Right ventricle myocardium inferior (tissue), 1 donor: ENCODE data around the gene NTN4. TPM values are rescaled to one million over a fixed set of nuclear protein-coding genes. Genes with fewer than 3 reads are reported as not detected.
A peak's percentile ranks its signal among the peaks of the same experiment; 100 is the strongest.

Source experiments
- ATAC-seq: fragments of 200-7000 bp; cut with Tn5 transposase; one replicate; pipeline ENCODE4 v1.9.1; 2020; ENCODE audit warnings: mild to moderate bottlenecking, moderate library complexity
- DNase-seq: peaks from one replicate; pipeline ENCODE4 v3.0.0; 2021; ENCODE audit errors: missing footprints
- intact Hi-C: fragments of 100-400 bp; cut with DNase I; formaldehyde crosslinking; loops from one replicate; pipeline ENCODE4 v1.11.0; 2022
- total RNA-seq: library from RNA; stranded (reverse); fragmentation: NEBNext Ultra II Directional; extraction: Animal tissue kit (Norgen Biotek cat#: 25700); gene quantifications from one replicate; pipeline ENCODE4 v1.2.1, GENCODE V29; 2021
- donor health status: DM: no; HTN: yes; CAD: no; lungs with severe emphysema.

Gene NTN4
- total RNA-seq, 1 donor from 2014 or later, result 74.5 TPM

DNA sequence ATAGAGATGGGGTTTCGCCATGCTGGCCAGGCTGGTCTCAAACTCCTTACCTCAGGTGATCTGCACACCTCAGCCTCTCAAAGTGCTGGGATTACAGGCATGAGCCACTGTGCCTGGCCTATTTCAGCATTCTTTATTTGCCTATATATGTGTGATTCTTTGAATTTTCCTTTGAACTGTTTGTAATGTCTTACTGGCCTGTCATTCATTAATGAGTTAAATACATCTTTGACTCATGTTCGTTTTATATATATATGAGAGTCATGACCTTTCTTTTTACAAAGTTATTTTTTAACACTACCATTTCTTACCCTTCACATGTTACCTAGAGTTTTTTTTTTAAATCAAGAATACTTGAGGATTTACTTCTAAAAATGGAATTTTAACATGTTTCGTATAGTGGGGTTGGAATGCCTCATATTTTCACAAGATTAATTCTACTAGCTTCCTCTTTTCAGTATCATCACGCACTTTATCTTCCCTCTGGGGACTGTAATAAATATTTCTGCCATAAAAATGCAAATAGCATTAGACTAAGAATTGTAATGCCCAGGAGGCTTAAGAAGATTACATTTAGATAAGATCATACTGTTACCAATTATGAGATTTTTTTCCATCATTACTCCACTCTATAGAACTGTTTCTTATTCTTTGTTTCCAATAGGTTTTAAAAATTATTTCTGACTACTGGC lies 66.7 kb downstream of the NTN4 start:
- intact Hi-C loops, result no loop called here
- DNase-seq, result no peak
- no peak for ATAC-seq

DNA sequence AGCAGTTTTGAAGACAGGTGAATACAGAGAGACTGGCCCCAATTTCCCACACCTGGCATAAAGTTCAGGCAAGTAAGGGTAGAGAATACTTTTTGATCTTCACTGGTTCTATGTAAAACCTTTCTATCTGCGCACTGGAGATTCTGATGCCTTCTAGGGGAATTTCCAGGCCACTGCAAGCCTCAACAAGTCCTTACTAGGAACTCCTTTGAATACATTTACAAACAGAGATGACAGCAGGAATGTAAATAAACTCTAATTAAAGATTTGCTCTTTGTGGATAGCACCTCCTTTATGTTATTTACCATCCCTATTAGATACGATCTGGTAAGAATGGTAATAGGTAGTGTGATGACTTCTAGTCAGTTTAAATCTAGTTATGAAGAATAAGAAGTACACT lies 69.2 kb downstream of the NTN4 start:
- no peak for ATAC-seq
- intact Hi-C loops, result no loop called here
- DNase-seq, result no peak

DNA sequence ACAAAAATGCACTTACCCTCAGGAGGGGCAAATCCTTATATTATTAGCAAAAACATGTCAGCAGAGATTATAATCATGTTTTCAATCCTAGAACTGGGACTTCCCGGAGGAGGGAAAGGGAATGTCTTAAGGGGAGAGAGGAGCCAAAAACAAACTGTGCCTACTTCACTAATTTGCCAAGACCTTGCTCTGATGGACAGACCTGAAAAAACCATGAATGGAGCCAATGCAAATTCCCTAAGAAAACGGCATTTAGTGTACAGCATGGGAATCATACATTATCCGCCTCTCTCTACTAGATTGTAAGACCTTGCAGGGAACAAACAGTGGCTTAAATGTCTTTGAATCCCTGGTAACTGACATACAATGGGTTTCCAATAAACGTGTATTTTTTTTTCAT lies 70.4 kb downstream of the NTN4 start:
- no peak for ATAC-seq
- DNase-seq, result no peak
- intact Hi-C loops, result no loop called here

GRCh38 chr12:95718772-95719171 lies 71.8 kb downstream of the NTN4 start:
- ATAC-seq (no peak), DNase-seq (no peak)
- intact Hi-C loops, result no loop called here

DNA sequence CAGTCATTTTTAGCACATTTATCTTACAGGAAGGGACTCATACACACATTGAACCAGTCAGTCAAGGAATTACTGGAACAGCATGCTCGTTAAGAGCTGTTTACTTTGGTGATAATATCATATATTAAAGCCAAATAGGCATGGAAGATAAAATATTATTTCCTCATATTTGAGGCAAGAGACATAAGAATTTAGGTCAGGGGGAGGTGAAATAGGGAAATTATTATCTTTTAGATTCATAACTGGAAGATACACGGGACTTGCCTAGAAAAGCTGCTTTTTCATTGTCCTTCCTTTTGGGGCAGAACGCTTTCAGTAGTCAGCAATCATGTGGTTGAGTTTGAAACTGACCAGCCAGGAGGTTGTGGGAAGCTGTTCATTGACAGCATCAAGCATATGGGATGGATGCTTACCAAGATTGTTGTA lies 72.5 kb downstream of the NTN4 start:
- DNase-seq (no peak), ATAC-seq (no peak)
- intact Hi-C loops, result no loop called here

- DNase-seq (no peak), ATAC-seq (no peak)
- intact Hi-C loops, result no loop called here
Observed at GRCh38 chr12:95717316-95717928, 73.1 kb downstream of the NTN4 start.

DNA sequence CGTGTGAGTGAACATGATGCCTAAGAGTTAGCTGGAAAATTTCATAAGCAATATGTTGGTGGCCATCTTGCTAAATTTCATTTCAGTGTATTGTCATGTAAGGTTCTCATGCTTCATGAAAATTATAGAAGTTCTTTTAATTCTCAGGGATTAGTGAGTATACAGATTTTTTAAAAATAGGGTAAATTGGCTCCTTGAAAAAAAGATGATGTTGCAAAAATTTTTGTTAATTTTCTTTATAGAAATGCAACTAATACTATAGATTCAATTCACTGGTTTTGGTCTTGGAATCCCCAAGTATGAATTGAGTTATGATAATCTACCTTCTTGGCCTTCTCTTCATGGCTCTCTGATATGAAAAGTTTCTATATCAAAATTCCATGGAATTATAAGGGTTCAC lies 75.4 kb downstream of the NTN4 start:
- DNase-seq (no peak), ATAC-seq (no peak)
- intact Hi-C loops, result no loop called here

DNA sequence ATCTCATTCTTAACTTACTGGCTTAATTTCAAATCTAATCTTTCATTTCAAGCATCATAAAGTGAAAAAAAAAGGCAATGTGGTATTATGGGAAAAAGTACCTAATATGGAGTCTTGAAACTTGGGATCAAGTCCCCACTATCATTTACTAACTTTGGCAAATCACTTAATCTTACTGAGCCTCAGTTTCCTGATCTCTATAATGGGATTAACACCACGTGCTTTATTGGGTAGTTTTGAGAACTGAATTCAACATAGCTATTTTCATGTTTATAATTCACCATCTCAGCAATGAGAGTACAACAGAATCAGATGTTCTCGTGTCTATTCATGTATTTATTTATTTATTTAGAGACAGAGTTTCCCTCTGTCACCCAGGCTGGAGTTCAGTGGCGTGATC lies 78.3 kb downstream of the NTN4 start:
- intact Hi-C loops, result no loop called here
- no peak for DNase-seq
- no peak for ATAC-seq

GRCh38 chr12:95710386-95710785 lies 80.2 kb downstream of the NTN4 start:
- intact Hi-C loops, result no loop called here
- DNase-seq (no peak), ATAC-seq (no peak)

DNA sequence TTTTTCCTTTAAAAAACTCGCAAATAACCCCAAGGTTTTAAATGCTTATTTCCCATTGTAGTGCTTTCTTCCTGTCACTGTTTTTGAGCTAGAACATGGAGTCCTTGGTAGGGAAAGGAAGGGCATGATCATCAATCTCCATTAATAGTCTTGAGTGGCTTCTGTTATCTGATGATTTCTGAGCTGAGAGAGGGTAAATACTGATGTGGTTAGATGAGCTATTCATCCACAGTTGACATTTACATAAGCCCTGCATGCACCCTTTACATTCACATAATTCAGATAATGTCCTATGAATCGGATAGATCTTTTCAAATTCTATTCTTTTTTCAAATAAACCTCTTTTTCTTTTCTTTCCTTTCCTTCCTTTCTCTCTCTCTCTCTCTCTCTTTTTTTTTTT lies 81.4 kb downstream of the NTN4 start:
- intact Hi-C loops, result no loop called here
- no peak for DNase-seq
- ATAC-seq, result no peak

DNA sequence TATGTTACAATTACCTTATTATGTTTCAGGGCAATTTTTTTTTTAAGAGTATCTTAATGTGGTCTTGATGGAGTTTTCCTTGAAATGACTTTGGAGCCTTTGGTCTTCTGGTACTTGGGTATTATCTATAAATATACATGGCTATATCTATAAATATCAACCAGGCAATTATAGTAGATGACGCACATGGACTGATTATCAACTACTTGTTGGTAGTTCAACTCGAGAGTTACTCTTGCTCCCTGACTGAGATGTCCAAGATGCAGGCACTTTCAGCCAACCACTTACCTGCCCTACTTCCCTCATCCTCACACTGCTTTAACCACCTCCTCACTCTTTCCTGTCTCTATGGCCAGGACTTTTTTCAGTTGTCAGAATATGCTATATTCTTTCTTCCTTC lies 85.4 kb downstream of the NTN4 start:
- ATAC-seq, result peak; percentile 64
- DNase-seq, result no peak
- intact Hi-C loops, result no loop called here

GRCh38 chr12:95703986-95704385 lies 86.6 kb downstream of the NTN4 start:
- no peak for DNase-seq
- ATAC-seq, result no peak
- intact Hi-C loops, result no loop called here

DNA sequence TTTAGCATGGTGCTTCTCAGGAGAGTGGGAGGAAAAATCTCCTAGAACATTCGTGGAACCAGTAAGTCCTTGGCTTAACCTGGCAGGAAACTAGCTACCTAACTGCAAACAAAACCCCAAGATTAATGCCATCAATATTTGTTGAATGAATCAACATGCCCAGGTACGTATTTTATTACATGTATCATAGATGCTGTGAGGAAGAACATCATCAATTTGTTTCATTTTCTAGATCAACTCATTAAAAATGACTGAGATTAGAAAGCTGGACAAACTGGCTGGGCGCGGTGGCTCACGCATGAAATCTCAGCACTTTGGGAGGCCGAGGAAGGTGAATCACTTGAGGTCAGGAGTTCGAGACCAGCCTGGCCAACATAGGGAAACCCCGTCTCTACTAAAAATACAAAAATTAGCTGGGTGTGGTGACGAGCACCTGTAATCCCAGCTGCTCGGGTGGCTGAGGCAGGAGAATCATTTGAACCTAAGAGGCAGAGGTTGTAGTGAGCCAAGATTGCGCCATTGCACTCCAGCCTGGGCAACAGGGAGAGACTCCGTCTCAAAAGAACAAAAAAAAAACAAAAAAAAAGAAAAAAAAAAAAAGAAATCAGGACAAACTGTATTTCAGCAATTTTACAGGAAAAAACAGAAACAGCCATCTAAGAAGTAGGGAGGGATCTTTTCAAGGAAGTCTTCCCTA lies 88.7 kb downstream of the NTN4 start:
- intact Hi-C loops, result no loop called here
- DNase-seq (no peak), ATAC-seq (no peak)

GRCh38 chr12:95701275-95701674 lies 89.3 kb downstream of the NTN4 start:
- DNase-seq (no peak), ATAC-seq (peak; percentile 38)
- intact Hi-C loops, result no loop called here

DNA sequence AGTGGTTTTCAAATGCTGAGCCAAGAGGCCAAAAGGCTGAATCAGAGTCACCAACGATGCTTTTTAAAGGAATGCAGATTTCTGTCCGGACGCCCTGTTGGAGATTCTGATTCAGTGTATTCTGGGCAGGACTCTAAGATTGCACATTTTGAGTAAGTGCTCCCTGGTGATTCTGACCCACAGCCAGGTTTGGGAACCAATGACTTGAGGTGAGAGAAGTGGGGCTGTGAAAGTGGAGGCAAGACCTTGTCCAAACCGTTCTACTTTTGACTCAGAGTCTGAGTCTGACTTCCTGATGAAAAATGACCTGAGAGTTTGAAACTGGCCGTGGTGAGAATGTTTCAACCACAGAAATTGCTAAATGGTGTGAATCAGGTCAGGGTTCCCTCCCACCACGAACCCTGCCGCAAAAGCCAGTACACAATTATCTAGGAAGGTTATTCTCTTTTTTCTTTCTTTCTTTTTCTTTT lies 90.2 kb downstream of the NTN4 start:
- ATAC-seq (no peak), DNase-seq (no peak)
- intact Hi-C loops, result no loop called here

- DNase-seq (no peak), ATAC-seq (no peak)
- intact Hi-C loops, result no loop called here
Observed at GRCh38 chr12:95699579-95699978, 91.0 kb downstream of the NTN4 start.

GRCh38 chr12:95694136-95694535 lies 96.4 kb downstream of the NTN4 start:
- no peak for DNase-seq
- intact Hi-C loops, result no loop called here
- ATAC-seq, result peak; percentile 54

GRCh38 chr12:95693689-95694088 lies 96.9 kb downstream of the NTN4 start:
- ATAC-seq (no peak), DNase-seq (no peak)
- intact Hi-C loops, result no loop called here

DNA sequence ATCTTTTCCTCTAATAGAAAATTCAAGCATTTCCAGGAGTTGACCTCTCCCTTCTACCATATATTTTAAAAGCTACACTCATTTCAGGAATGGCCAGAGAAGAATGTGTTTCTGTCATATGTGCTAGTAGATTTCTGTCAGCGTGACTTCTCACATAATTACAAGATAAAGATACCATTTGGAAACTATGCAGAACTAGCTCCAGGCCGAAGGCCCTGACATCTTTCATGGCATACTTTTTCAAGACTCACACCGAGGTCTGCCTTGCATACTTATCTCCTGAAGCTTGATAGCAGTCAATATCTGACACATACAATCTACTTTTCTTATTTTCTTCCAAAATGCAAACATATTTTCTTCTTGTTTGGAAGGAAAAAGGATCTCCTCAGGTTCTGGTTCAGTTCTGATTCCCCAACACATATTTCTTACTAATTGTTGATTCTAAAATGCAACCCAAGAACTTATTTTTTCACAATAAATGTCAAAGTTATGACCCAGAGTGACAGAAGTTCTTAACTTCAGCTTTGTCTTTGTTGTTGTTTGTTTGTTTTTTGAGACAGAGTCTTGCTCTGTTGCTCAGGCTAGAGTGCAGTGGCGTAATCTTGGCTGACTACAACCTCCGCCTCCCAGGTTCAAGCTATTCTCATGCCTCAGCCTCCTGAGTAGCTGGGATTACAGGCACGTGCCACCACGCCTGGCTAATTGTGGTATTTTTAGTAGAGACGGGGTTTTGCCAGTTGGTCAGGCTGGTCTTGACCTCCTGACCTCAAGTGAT lies 99.5 kb downstream of the NTN4 start:
- intact Hi-C loops, result no loop called here
- DNase-seq (no peak), ATAC-seq (peak; percentile 50)
